AG09319 (cell line): ENCODE results near the gene PKP1.
"Not testable (repeated sequence)": the region's sequence is repeated elsewhere in the genome, so short reads cannot be mapped to it uniquely, and the experiment has no call there.

Source experiments
- DNase-seq: peaks from one replicate; pipeline ENCODE4 v3.0.0-alpha.2; 2010; ENCODE audit warnings: low read depth; ENCODE audit errors: extremely low read depth
- CTCF ChIP-seq: IDR thresholded peaks from 2 replicates; pipeline ENCODE4 v1.5.1; 2011; ENCODE audit warnings: low read depth, mild to moderate bottlenecking, inconsistent platforms, low read length, moderate library complexity

PKP1 gene

DNA sequence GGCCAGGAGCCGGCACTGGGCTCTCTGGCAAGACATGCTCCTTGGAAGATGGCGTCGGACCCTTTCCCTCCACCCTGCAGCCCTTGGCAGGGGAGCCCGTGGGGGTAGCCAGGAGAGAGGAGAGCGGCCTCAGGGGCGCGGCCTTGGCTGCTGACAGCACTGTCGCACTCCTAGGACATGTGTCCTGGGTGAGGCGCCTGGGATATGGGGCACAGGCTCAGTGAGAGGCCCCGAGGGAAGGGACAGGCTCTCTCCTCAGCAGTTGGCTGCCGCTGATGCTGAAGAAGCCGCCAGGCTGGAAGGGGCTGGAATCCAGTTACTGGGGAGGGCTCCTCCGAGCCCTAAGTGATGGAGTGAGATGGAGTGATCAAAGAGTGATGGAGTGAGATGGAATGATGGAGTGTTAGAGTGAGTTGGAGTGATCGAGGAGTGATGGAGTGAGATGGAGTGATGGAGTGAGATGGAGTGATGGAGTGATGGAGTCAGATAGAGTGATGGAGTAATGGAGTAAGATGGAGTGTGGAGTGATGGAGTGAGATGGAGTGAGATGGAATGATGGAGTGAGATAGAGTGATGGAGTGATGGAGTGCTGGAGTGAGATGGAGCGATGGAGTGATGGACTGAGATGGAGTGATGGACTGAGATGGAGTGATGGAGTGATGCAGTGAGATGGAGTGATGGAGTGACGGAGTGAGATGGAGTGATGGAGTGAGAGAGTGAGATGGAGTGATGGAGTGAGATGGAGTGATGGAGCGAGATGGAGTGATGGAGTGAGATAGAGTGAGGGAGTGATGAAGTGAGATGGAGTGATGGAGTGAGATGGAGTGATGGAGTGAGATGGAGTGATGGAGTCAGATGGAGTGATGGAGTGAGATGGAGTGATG is 27.6 kb upstream of the PKP1 start:
- no peak for DNase-seq

GRCh38 chr1:201258132-201258531 is 25.2 kb upstream of the PKP1 start:
- not testable (repeated sequence) for DNase-seq

More for the DNA sequence above, 27.6 kb upstream of the PKP1 start:
- TF ChIP-seq CTCF: no peak

GRCh38 chr1:201258763-201259230 is 24.5 kb upstream of the PKP1 start:
- TF ChIP-seq CTCF: no peak
- DNase-seq: no peak

DNA sequence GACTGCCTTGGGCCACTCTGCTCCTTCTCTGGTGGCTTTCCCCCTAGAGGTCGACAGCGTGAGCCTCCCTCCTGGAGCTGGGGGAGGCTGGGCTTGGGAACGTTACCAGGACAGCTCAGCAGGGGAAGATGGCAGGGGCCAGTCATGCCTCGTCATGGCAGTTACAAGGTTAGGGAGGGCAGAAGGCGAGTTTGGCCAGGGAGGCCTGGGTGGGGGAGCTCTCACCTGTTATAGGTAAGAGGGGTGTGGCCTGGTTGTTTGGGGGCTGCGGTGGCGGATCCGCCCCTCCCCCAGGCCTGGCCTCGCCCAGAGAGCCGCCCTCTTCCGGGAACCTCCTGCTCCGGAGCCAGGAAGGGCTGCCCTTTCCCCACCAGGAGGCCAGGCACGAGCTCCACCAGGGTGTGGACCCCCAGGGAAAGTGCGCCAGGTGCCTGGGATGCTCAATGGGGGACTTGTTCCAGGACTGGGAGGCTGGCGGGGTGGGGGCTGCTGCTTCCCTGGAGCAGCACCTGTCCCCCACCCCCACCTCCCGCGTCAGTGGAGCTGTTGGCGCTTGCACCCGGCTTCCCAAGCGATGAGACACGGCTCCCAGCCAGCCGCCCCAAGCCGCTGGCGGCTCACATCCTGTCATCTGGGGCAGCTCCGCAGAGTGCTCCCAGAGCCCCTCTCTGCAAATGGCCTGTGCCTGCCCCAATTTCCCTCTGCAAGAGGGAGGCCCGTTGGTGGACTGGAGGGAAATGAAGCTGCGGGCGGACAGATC is 23.6 kb upstream of the PKP1 start:
- no peak for DNase-seq
- no peak; the same call in 1 of the 2 replicates for TF ChIP-seq CTCF

DNA sequence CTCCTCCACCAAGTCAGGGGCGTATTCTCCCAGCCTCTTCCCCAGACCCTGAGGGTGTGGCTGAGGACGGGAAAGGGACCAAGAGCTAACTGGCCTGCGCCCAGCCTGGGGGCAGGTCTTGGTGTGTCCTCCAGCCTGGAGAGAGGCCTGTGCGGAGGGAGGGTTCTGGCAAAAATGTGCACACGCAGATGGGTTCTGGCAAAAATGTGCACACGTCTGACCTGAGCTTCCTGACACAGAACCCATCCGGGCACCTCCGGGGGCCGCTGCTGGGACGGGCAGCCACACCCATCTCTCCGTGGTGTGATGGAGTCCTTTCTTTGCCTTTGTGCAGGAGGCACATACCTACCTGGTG is 23.1 kb upstream of the PKP1 start:
- no peak for TF ChIP-seq CTCF
- no peak for DNase-seq

- no peak for TF ChIP-seq CTCF
- DNase-seq: no peak
These were observed 22.5 kb upstream of the PKP1 start for GRCh38 chr1:201260648-201261311.

GRCh38 chr1:201261771-201262547 is 21.3 kb upstream of the PKP1 start:
- TF ChIP-seq CTCF: no peak
- DNase-seq: no peak
